ENCODE measurements around the gene FGF16. TPM values are rescaled to one million over a fixed set of nuclear protein-coding genes. Genes with fewer than 3 reads are reported as not detected.

Gene FGF16
- total RNA-seq, 2 donors from 2014 or later: 0.54 to 0.99 TPM

GRCh38 chrX:77436682-77437081 lies 10.5 kb upstream of the FGF16 start:
- Histone ChIP-seq H3K4me1 (ENCODE audit: control insufficient read depth in 1 of 2, low read depth in 2 of 2) (no peaks in the 10 kb centered on the region), H3K36me3 (no peaks in the 10 kb centered on the region), H3K9me3 (no peaks in the 10 kb centered on the region), H3K27ac (no peak overlapping the region), H3K27me3 (replicated peaks; ENCODE audit: insufficient read depth) (no peaks in the 10 kb centered on the region), H3K4me3 (no peak overlapping the region)
- DNase-seq (ENCODE audit: low spot score) (no peak), ATAC-seq (ENCODE audit: insufficient number of reproducible peaks, low FRiP score, low read depth) (no peak)
- TF ChIP-seq, protein P1, sequence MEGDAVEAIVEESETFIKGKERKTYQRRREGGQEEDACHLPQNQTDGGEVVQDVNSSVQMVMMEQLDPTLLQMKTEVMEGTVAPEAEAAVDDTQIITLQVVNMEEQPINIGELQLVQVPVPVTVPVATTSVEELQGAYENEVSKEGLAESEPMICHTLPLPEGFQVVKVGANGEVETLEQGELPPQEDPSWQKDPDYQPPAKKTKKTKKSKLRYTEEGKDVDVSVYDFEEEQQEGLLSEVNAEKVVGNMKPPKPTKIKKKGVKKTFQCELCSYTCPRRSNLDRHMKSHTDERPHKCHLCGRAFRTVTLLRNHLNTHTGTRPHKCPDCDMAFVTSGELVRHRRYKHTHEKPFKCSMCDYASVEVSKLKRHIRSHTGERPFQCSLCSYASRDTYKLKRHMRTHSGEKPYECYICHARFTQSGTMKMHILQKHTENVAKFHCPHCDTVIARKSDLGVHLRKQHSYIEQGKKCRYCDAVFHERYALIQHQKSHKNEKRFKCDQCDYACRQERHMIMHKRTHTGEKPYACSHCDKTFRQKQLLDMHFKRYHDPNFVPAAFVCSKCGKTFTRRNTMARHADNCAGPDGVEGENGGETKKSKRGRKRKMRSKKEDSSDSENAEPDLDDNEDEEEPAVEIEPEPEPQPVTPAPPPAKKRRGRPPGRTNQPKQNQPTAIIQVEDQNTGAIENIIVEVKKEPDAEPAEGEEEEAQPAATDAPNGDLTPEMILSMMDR (IDR thresholded peaks at IDR 0.05): no peak

DNA sequence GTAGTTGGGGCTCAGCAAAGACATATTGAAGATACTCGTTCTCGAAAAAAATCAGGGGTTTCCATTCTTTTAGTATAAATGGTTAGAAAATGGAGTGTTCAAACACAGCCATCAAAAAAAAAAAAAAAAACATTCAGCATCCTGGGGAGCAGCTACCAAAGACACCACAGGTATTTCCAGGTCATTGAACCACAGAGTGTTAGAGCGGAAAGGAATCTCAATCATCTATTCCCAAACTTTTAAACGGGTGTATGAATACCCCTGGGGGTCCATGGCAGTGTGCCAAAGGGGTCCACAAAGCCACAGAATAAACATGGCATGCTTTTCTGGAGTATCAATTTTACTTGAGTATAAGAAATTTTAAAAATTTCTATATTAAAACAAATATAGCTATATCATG lies 6.9 kb upstream of the FGF16 start:
- Histone ChIP-seq H3K36me3 (no peaks in the 10 kb centered on the region), H3K4me3 (no peak overlapping the region), H3K4me1 (ENCODE audit: control insufficient read depth in 1 of 2, low read depth in 2 of 2) (no peaks in the 10 kb centered on the region), H3K27ac (no peak overlapping the region), H3K9me3 (no peaks in the 10 kb centered on the region), H3K27me3 (replicated peaks; ENCODE audit: insufficient read depth) (no peaks in the 10 kb centered on the region)
- TF ChIP-seq, protein P1 (IDR thresholded peaks at IDR 0.05): no peak
- ATAC-seq (ENCODE audit: insufficient number of reproducible peaks, low FRiP score, low read depth) (no peak), DNase-seq (ENCODE audit: low spot score) (no peak)

GRCh38 chrX:77441033-77441432 lies 6.2 kb upstream of the FGF16 start:
- Histone ChIP-seq H3K27ac (no peak overlapping the region), H3K4me3 (no peak overlapping the region), H3K9me3 (no peaks in the 10 kb centered on the region), H3K4me1 (ENCODE audit: control insufficient read depth in 1 of 2, low read depth in 2 of 2) (no peaks in the 10 kb centered on the region), H3K27me3 (replicated peaks; ENCODE audit: insufficient read depth) (no peaks in the 10 kb centered on the region), H3K36me3 (no peaks in the 10 kb centered on the region)
- DNase-seq (ENCODE audit: low spot score): no peak
- ATAC-seq (ENCODE audit: insufficient number of reproducible peaks, low FRiP score, low read depth): no peak
- TF ChIP-seq, protein P1 (IDR thresholded peaks at IDR 0.05): no peak

DNA sequence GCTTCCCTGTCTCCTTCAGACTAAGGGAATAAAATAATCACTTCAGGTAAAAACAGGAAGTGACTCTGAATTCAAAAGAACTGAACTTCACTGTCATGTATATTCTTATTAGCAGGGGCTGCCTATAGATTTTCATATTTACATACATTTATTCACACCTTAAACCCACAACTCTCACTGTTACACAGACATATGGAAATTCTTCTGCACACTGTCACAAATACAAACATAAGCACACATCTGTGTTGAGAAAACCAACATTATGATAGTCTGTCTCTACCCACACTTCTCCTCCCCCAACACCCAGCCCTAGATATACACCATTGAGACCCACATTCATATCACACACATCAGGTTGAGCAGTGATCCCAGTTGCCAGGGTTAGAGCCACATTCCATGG lies 5.7 kb upstream of the FGF16 start:
- H3K4me1 ChIP-seq (ENCODE audit: control insufficient read depth in 1 of 2, low read depth in 2 of 2): no peaks in the 10 kb centered on the region
- TF ChIP-seq, protein P1 (IDR thresholded peaks at IDR 0.05): no peak
- ATAC-seq (ENCODE audit: insufficient number of reproducible peaks, low FRiP score, low read depth) (no peak), DNase-seq (ENCODE audit: low spot score) (no peak)
- no peak overlapping the region for H3K4me3 ChIP-seq
- H3K36me3 ChIP-seq: no peaks in the 10 kb centered on the region
- no peak overlapping the region for H3K27ac ChIP-seq
- H3K9me3 ChIP-seq: no peaks in the 10 kb centered on the region
- H3K27me3 ChIP-seq (replicated peaks; ENCODE audit: insufficient read depth): no peaks in the 10 kb centered on the region

DNA sequence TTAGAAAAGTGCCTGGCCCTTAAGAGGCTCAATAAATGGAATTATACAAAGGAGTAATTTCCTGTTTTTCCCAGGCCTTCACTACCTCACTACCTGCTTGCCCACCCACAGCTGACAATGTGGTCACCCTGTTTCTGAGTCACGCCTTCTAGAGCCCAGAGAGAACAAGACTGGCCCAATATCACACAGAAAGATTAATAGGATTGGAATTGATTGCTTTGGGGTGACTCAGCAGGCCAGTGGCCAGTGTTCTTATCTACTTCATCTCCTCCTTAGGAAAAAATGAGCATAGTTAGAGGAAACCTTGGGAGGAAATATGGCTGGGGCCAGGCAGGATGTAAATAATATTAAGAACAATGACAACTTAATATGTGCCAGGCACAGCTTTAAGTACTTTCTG lies 4.5 kb upstream of the FGF16 start:
- TF ChIP-seq, protein P1 (IDR thresholded peaks at IDR 0.05): no peak
- DNase-seq (ENCODE audit: low spot score) (no peak), ATAC-seq (ENCODE audit: insufficient number of reproducible peaks, low FRiP score, low read depth) (no peak)
- Histone ChIP-seq H3K9me3 (no peaks in the 10 kb centered on the region), H3K36me3 (no peaks in the 10 kb centered on the region), H3K27me3 (replicated peaks; ENCODE audit: insufficient read depth) (no peaks in the 10 kb centered on the region), H3K4me1 (ENCODE audit: control insufficient read depth in 1 of 2, low read depth in 2 of 2) (peaks cover 0 to 7% of the 10 kb centered on the region in 2 donors), H3K4me3 (no peak overlapping the region), H3K27ac (no peak overlapping the region)
